GM04504 (cell line): Measurements from ENCODE around the gene COBL.

Experiments
- DNase-seq: peaks from one replicate; pipeline ENCODE4 v3.0.0-alpha.2; 2012; ENCODE audit warnings: low read depth

COBL gene

GRCh38 chr7:51118628-51119027 is 198.0 kb downstream of the COBL start:
- DNase-seq, result no peak

DNA sequence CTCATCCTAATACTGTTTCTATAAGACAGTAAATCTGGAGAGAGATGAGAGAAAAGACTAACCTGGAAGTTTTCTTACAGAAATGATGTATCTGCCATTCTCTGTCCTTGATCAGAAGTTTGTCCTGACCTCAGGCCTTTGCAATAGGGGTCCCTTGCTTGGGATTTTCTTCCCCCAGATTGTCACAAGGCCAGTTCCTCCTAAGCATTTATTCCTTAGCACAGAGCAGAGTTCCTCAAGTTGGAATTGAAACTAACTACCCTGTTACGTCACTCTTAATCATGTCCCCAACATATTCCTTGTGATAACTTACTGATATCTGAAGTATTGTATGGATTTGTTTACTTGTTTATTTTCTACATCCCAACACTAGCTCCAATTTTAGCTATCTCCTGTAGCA is 202.1 kb downstream of the COBL start:
- no peak for DNase-seq

DNA sequence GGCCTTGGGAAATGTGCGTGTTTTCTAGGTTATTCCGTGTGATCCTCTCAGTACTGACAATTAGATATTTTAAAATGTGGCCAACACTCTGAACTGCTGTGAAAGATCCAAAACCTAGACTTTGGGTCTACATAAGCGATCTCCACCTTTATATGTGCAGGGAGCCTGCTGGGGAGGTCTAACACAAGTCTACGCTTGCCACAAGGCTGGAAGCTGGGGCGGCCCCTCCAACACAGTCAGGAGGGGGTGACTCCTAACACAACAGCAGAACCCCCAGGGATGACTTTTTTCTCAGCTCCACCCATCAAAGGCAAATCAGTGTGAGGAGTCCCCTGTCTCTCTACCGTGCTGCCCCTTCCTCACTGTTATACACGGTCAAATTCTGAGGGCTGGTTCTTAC is 202.6 kb downstream of the COBL start:
- no peak for DNase-seq

GRCh38 chr7:51113560-51113959 is 203.0 kb downstream of the COBL start:
- DNase-seq, result no peak

DNA sequence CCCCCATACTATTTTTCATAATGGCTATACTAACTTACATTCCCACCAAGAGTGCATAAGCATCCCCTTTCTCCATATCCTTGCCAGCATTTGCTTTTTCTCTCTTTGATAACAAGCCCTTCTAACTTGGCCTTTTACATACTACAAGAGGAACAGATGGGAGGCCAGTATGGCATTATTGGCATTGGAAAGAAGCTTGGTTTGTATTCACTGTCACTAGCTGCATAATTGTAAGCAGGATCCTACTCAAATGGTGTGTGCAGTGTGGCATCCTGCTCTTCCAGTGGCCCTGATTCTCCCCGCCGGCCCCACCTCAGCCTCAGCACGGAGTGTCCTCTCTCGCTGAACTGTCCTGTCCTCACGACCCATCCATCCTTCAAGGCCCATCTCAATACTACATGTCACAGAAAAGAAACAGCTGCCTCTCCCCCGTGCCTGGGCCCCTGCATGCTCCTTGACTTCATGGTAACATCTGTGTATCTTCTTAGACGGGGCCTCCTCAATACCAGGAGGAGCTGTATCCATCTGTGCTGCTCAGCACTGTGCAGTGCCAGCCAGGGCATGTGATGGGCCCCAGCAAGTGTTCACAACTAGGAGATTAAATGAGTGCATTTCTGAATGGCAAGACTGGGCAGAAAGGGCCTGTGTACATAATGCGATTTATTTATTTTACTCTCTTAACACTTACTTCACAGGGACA is 205.2 kb downstream of the COBL start:
- DNase-seq, result no peak

DNA sequence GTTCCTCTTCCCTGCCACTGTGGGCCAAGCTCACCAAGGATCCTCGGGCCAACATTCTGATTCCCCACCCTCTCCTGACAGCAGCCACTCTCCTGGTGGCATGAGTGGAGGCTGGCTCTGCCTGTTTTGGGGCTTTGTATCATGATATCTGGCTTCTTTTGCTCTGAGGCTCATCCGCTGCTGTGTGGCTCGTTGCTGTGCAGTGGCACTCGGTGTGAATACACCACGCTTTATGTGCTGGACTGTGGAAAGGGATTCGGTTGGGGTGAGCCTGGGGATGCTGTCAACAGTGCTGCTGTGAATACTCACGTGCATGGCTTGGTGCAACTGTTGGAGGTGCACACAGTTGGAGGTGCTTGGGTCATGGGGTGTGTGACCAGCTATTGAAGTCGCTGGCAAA is 208.5 kb downstream of the COBL start:
- no peak for DNase-seq

- no peak for DNase-seq
These were observed 212.3 kb downstream of the COBL start for GRCh38 chr7:51104278-51104677.

- no peak for DNase-seq
These were observed 212.9 kb downstream of the COBL start for GRCh38 chr7:51103718-51104117.

GRCh38 chr7:51102828-51103227 is 213.8 kb downstream of the COBL start:
- DNase-seq, result no peak

DNA sequence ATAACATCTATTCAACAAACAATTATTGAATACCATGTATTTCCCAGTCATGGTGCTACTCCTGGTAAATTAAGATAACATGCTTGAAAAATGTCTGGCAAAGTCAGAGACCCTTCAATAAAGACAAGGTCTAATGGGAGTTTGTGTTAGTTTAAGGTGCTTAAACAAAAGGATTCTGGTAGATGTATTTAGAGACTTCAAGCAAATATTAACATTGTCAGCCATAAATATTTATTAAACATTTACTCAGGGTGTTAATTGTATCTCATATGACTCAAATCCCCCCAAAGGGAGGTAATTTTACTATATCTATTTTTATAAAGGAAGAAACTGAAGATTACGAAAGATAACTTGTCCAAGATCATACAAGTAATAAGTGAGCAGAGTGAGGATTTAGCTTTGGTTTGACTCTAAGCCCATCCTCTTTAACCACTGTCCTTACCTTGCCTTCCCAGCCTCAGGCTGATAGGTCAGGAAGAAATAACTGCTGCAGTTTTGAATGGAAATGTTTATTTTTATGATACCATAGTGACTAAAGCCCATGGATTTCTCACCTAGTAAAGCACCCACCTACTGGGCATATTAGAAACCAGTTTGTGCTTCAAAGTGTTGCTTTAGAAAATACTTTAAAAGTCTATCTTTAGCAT is 215.4 kb downstream of the COBL start:
- DNase-seq, result no peak

- no peak for DNase-seq
These were observed 226.2 kb downstream of the COBL start for GRCh38 chr7:51090411-51090810.

GRCh38 chr7:51085034-51085692 is 231.4 kb downstream of the COBL start:
- DNase-seq, result no peak

DNA sequence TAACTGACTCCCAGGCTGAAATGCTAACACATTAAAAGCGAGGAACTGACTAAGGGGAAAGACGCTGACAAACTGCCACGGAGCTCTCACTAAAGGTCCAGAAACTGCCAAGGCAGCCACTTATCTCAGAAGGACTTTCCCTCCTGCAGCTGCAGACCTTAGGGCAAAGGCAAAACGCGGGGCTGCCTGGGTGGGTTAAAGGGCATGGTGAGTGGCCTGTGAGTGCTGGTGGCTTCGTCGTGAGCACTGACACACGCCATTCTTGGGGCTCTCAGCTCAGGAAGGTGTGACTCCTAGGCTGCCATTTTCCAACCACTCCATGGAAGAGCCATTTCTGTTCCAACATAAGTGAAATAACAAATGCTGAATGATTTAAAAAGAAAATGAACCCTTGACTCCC is 232.5 kb downstream of the COBL start:
- no peak for DNase-seq

- no peak for DNase-seq
These were observed 233.6 kb downstream of the COBL start for GRCh38 chr7:51082940-51083533.

- DNase-seq, result no peak
These were observed 234.3 kb downstream of the COBL start for GRCh38 chr7:51082096-51082840.

DNA sequence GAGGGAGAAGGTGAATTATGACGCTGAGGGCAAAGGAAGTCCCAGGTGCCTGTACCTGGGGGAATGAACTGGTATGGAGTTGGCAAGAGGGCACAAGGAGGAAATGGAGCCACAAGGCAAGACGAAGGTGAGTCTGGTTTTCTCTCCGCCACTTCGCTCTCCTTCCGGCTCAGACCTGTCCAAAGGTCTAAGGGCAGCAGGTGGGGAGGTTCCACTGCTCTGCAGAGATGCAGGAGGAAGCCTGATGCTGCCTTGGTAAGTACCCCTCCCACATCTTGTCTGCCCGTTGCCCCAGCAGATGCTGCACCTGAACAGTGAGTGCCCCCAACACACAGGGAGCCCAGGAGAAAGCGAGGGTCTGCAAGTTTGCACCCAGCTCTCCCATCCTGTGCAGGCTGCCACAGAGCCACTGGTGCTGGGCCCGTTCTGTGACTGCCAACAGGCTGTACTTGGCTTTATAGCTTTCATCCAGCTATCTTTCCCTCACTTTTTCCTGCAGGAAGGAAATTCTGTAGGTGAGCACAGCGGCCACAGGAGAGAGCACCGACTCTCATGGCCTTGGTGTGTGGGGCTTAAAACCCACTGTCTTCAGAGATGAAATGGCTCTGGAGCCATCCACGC is 235.2 kb downstream of the COBL start:
- DNase-seq, result no peak

- no peak for DNase-seq
These were observed 235.9 kb downstream of the COBL start for GRCh38 chr7:51080622-51081269.

DNA sequence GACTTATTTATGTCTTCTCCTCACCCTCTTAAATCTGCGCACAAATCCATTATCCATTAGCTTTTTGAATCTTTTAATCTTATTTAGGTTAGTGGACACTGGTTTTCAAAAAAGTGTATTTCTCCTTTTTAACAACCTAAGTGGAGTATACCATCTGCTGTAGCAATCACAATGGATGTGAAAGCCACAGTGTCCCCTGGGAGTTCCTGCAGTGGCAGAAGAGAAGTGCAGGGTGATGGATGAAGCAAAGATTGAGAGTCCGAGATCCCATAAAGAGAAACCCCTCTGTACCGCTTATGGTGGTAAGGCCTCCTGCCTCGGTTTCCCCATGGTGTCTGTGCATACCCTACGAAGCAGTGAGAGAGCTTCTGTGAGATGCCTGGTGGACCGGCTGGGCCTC is 236.4 kb downstream of the COBL start:
- DNase-seq, result no peak

GRCh38 chr7:51079494-51079893 is 237.1 kb downstream of the COBL start:
- DNase-seq, result no peak

- DNase-seq, result no peak
These were observed 238.0 kb downstream of the COBL start for GRCh38 chr7:51078653-51079052.

DNA sequence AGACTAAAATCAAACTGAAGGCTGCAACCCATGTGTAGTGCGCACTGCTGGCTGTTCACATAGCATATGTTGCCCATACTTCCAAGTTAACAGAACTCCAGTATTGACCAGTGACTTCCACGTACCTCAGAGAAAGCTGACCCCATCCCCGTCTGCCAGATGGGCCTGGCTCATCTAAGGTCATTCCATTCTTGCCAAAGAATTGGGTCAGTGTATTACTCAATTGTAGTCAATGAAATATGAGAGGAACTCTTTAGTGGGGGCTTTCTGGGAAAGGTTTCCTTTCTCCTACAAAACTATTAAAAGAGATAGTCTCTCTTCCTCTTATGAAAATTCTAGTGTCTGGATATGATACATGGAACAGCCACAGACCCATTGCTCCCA is 238.6 kb downstream of the COBL start:
- no peak for DNase-seq
